ENCODE data around the gene DDX60.

Gene DDX60

GRCh38 chr4:168248176-168248710 is 70.3 kb downstream of the DDX60 start:
- H3K4me2 ChIP-seq (ENCODE audit: insufficient read depth, low read length, poor library complexity, severe bottlenecking): no peak overlapping the region
- no peak overlapping the region for H3K4ac ChIP-seq (ENCODE audit: low read length)
- no peak overlapping the region for H2AK5ac ChIP-seq (ENCODE audit: low read depth, low read length)
- H3K4me1 ChIP-seq (ENCODE audit: control insufficient read depth in 2 of 2, insufficient read depth in 1 of 2, low read depth in 1 of 2, low read length in 2 of 2): no peaks in the 10 kb centered on the region
- no peak overlapping the region for H3K9ac ChIP-seq (ENCODE audit: low read depth, low read length, poor library complexity)
- H3K18ac ChIP-seq (ENCODE audit: low read length): no peak overlapping the region
- no peaks in the 10 kb centered on the region for H3K27me3 ChIP-seq (ENCODE audit: control insufficient read depth in 3 of 3, insufficient read depth in 3 of 3, low read depth in 1 of 3, low read length in 3 of 3)
- H2BK12ac ChIP-seq (ENCODE audit: low read length): no peak overlapping the region
- DNase-seq (ENCODE audit: low spot score): no peak
- no peak overlapping the region for H2AFZ ChIP-seq (ENCODE audit: low read length)
- no peak overlapping the region for H2BK5ac ChIP-seq (ENCODE audit: low read length)
- no peak overlapping the region for H2BK120ac ChIP-seq (ENCODE audit: low read depth, low read length)
- no peak overlapping the region for H3K4me3 ChIP-seq (ENCODE audit: low read length in 2 of 2)
- H4K91ac ChIP-seq (ENCODE audit: low read depth, low read length, poor library complexity): no peak overlapping the region
- no peak overlapping the region for H3K27ac ChIP-seq (replicated peaks; ENCODE audit: low read length)
- H4K8ac ChIP-seq (ENCODE audit: low read depth, low read length): no peak overlapping the region
- no peaks in the 10 kb centered on the region for H3K79me1 ChIP-seq (ENCODE audit: low read depth, low read length)
- H2BK15ac ChIP-seq (ENCODE audit: low read length): no peak overlapping the region
- H3K9me3 ChIP-seq (replicated peaks in 1 of 2; ENCODE audit: control insufficient read depth in 2 of 2, insufficient read depth in 1 of 2, low read depth in 1 of 2, low read length in 2 of 2): peaks cover 0 to 3% of the 10 kb centered on the region in 2 donors
- no peak overlapping the region for H3K14ac ChIP-seq (ENCODE audit: low read length)
- peaks cover 0 to 4% of the 10 kb centered on the region in 2 donors for H3K36me3 ChIP-seq (replicated peaks in 1 of 2; ENCODE audit: control insufficient read depth in 2 of 2, insufficient read depth in 2 of 2, low read length in 2 of 2)
- WGBS, 2 donors (ENCODE audit: extremely low coverage in 2 of 2, insufficient read length in 2 of 2, insufficient replicate concordance in 1 of 2): no CpG with 5 or more reads among the region's 3 CpGs
- no peak overlapping the region for H3K23ac ChIP-seq (ENCODE audit: low read depth, low read length, poor library complexity)

GRCh38 chr4:168247603-168248002 is 70.9 kb downstream of the DDX60 start:
- DNase-seq (ENCODE audit: low spot score): no peak
- no peak overlapping the region for H4K8ac ChIP-seq (ENCODE audit: low read depth, low read length)
- H2AK5ac ChIP-seq (ENCODE audit: low read depth, low read length): no peak overlapping the region
- no peak overlapping the region for H2BK15ac ChIP-seq (ENCODE audit: low read length)
- no peak overlapping the region for H2BK120ac ChIP-seq (ENCODE audit: low read depth, low read length)
- H2AFZ ChIP-seq (ENCODE audit: low read length): no peak overlapping the region
- H3K27ac ChIP-seq (replicated peaks; ENCODE audit: low read length): no peak overlapping the region
- H3K79me1 ChIP-seq (ENCODE audit: low read depth, low read length): no peaks in the 10 kb centered on the region
- H2BK12ac ChIP-seq (ENCODE audit: low read length): no peak overlapping the region
- no peak overlapping the region for H3K18ac ChIP-seq (ENCODE audit: low read length)
- H2BK5ac ChIP-seq (ENCODE audit: low read length): no peak overlapping the region
- no peak overlapping the region for H3K23ac ChIP-seq (ENCODE audit: low read depth, low read length, poor library complexity)
- H3K14ac ChIP-seq (ENCODE audit: low read length): no peak overlapping the region
- no peak overlapping the region for H3K4me3 ChIP-seq (ENCODE audit: low read length in 2 of 2)
- H3K9me3 ChIP-seq (replicated peaks in 1 of 2; ENCODE audit: control insufficient read depth in 2 of 2, insufficient read depth in 1 of 2, low read depth in 1 of 2, low read length in 2 of 2): peaks cover 0 to 7% of the 10 kb centered on the region in 2 donors
- no peaks in the 10 kb centered on the region for H3K27me3 ChIP-seq (ENCODE audit: control insufficient read depth in 3 of 3, insufficient read depth in 3 of 3, low read depth in 1 of 3, low read length in 3 of 3)
- H4K91ac ChIP-seq (ENCODE audit: low read depth, low read length, poor library complexity): no peak overlapping the region
- WGBS, 2 donors (ENCODE audit: extremely low coverage in 2 of 2, insufficient read length in 2 of 2, insufficient replicate concordance in 1 of 2): no CpG with 5 or more reads among the region's 5 CpGs
- H3K9ac ChIP-seq (ENCODE audit: low read depth, low read length, poor library complexity): no peak overlapping the region
- H3K4me2 ChIP-seq (ENCODE audit: insufficient read depth, low read length, poor library complexity, severe bottlenecking): no peak overlapping the region
- H3K4ac ChIP-seq (ENCODE audit: low read length): no peak overlapping the region
- H3K4me1 ChIP-seq (ENCODE audit: control insufficient read depth in 2 of 2, insufficient read depth in 1 of 2, low read depth in 1 of 2, low read length in 2 of 2): no peaks in the 10 kb centered on the region
- peaks cover 0 to 4% of the 10 kb centered on the region in 2 donors for H3K36me3 ChIP-seq (replicated peaks in 1 of 2; ENCODE audit: control insufficient read depth in 2 of 2, insufficient read depth in 2 of 2, low read length in 2 of 2)

GRCh38 chr4:168241953-168242352 is 76.6 kb downstream of the DDX60 start:
- no peak overlapping the region for H4K91ac ChIP-seq (ENCODE audit: low read depth, low read length, poor library complexity)
- no peak overlapping the region for H2BK5ac ChIP-seq (ENCODE audit: low read length)
- H3K9me3 ChIP-seq (replicated peaks in 1 of 2; ENCODE audit: control insufficient read depth in 2 of 2, insufficient read depth in 1 of 2, low read depth in 1 of 2, low read length in 2 of 2): peaks cover 3 to 20% of the 10 kb centered on the region in 2 donors
- H3K36me3 ChIP-seq (replicated peaks in 1 of 2; ENCODE audit: control insufficient read depth in 2 of 2, insufficient read depth in 2 of 2, low read length in 2 of 2): no peaks in the 10 kb centered on the region
- H3K14ac ChIP-seq (ENCODE audit: low read length): no peak overlapping the region
- no peak overlapping the region for H2AFZ ChIP-seq (ENCODE audit: low read length)
- H3K9ac ChIP-seq (ENCODE audit: low read depth, low read length, poor library complexity): no peak overlapping the region
- no CpG with 5 or more reads among the region's 3 CpGs for WGBS, 2 donors (ENCODE audit: extremely low coverage in 2 of 2, insufficient read length in 2 of 2, insufficient replicate concordance in 1 of 2)
- H3K27ac ChIP-seq (replicated peaks; ENCODE audit: low read length): no peak overlapping the region
- no peak for DNase-seq (ENCODE audit: low spot score)
- H2BK15ac ChIP-seq (ENCODE audit: low read length): no peak overlapping the region
- no peak overlapping the region for H2AK5ac ChIP-seq (ENCODE audit: low read depth, low read length)
- H3K4ac ChIP-seq (ENCODE audit: low read length): no peak overlapping the region
- no peak overlapping the region for H3K4me3 ChIP-seq (ENCODE audit: low read length in 2 of 2)
- no peak overlapping the region for H3K23ac ChIP-seq (ENCODE audit: low read depth, low read length, poor library complexity)
- no peaks in the 10 kb centered on the region for H3K27me3 ChIP-seq (ENCODE audit: control insufficient read depth in 3 of 3, insufficient read depth in 3 of 3, low read depth in 1 of 3, low read length in 3 of 3)
- no peak overlapping the region for H2BK120ac ChIP-seq (ENCODE audit: low read depth, low read length)
- H3K4me2 ChIP-seq (ENCODE audit: insufficient read depth, low read length, poor library complexity, severe bottlenecking): no peak overlapping the region
- no peaks in the 10 kb centered on the region for H3K4me1 ChIP-seq (ENCODE audit: control insufficient read depth in 2 of 2, insufficient read depth in 1 of 2, low read depth in 1 of 2, low read length in 2 of 2)
- no peak overlapping the region for H3K18ac ChIP-seq (ENCODE audit: low read length)
- no peaks in the 10 kb centered on the region for H3K79me1 ChIP-seq (ENCODE audit: low read depth, low read length)
- H2BK12ac ChIP-seq (ENCODE audit: low read length): no peak overlapping the region
- no peak overlapping the region for H4K8ac ChIP-seq (ENCODE audit: low read depth, low read length)

- no peak overlapping the region for H3K14ac ChIP-seq (ENCODE audit: low read length)
- H2AK5ac ChIP-seq (ENCODE audit: low read depth, low read length): no peak overlapping the region
- no peak overlapping the region for H3K9ac ChIP-seq (ENCODE audit: low read depth, low read length, poor library complexity)
- H4K8ac ChIP-seq (ENCODE audit: low read depth, low read length): no peak overlapping the region
- peaks cover 3 to 20% of the 10 kb centered on the region in 2 donors for H3K9me3 ChIP-seq (replicated peaks in 1 of 2; ENCODE audit: control insufficient read depth in 2 of 2, insufficient read depth in 1 of 2, low read depth in 1 of 2, low read length in 2 of 2)
- H3K23ac ChIP-seq (ENCODE audit: low read depth, low read length, poor library complexity): no peak overlapping the region
- H2BK15ac ChIP-seq (ENCODE audit: low read length): no peak overlapping the region
- no peak overlapping the region for H4K91ac ChIP-seq (ENCODE audit: low read depth, low read length, poor library complexity)
- H3K4me1 ChIP-seq (ENCODE audit: control insufficient read depth in 2 of 2, insufficient read depth in 1 of 2, low read depth in 1 of 2, low read length in 2 of 2): no peaks in the 10 kb centered on the region
- H2AFZ ChIP-seq (ENCODE audit: low read length): no peak overlapping the region
- no peak overlapping the region for H3K4me2 ChIP-seq (ENCODE audit: insufficient read depth, low read length, poor library complexity, severe bottlenecking)
- no peak for DNase-seq (ENCODE audit: low spot score)
- no peak overlapping the region for H3K27ac ChIP-seq (replicated peaks; ENCODE audit: low read length)
- H2BK120ac ChIP-seq (ENCODE audit: low read depth, low read length): no peak overlapping the region
- no peak overlapping the region for H2BK12ac ChIP-seq (ENCODE audit: low read length)
- no CpG with 5 or more reads among the region's 2 CpGs for WGBS, 2 donors (ENCODE audit: extremely low coverage in 2 of 2, insufficient read length in 2 of 2, insufficient replicate concordance in 1 of 2)
- H2BK5ac ChIP-seq (ENCODE audit: low read length): no peak overlapping the region
- no peak overlapping the region for H3K4ac ChIP-seq (ENCODE audit: low read length)
- H3K4me3 ChIP-seq (ENCODE audit: low read length in 2 of 2): no peak overlapping the region
- H3K18ac ChIP-seq (ENCODE audit: low read length): no peak overlapping the region
- H3K27me3 ChIP-seq (ENCODE audit: control insufficient read depth in 3 of 3, insufficient read depth in 3 of 3, low read depth in 1 of 3, low read length in 3 of 3): no peaks in the 10 kb centered on the region
- H3K79me1 ChIP-seq (ENCODE audit: low read depth, low read length): no peaks in the 10 kb centered on the region
- H3K36me3 ChIP-seq (replicated peaks in 1 of 2; ENCODE audit: control insufficient read depth in 2 of 2, insufficient read depth in 2 of 2, low read length in 2 of 2): no peaks in the 10 kb centered on the region
These were observed 77.7 kb downstream of the DDX60 start for GRCh38 chr4:168240821-168241220.

All from neuronal stem cell (in vitro differentiated cells).